Measurements from ENCODE around the gene NACC1. TPM values are rescaled to one million over a fixed set of nuclear protein-coding genes. Genes with fewer than 3 reads are reported as not detected.

The NACC1 gene
- total and polyA plus RNA-seq, 12 donors = 12.4 to 67.0 (median 40.1) TPM

DNA sequence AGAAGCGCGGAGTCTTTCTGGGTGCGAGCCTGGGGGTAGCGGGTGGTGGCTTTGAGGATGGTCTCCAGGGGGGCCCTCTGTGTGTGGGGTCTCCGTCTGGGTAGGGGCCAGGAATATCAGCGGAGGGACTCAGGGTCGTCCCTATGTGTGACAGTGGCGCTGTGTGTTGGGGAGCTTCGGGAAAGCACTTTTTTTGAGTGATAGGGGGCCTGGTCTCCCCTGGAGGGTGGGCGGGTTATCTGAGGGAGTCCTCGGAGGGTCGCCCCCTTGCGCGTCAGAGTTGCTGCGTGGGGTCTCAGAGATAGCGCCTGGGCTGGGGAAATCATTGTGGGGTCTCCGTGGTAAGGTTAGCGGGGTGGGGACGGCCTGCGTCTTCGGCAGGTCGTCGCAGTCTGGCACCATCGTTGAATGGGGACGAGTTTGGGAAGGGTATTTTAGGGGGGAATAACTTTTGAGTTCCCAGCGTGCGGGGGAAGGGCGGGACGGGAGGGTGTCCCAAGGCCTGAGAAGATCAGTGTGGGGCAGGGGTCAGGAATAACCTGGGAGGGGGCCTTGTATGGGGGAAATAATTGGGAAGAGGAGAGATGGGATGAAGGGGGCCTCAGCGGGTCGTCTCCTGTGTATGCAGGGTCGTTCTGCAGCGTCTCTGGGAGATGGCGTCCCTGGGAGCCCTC lies 33.0 kb downstream of the NACC1 start:
- intact Hi-C loops (cut with DNase I) = no loop called here
- no peaks in the 10 kb centered on the region for H3K36me3 ChIP-seq (replicated peaks in 1 of 2)
- H3K4me1 ChIP-seq (replicated peaks in 1 of 2) = peaks cover 23 to 34% of the 10 kb centered on the region in 2 donors
- H3K4me3 ChIP-seq = peak overlapping the region; percentile 44 to 88 (median 69)
- WGBS, 4 donors = 0 to 2% (median 0%) methylated on average over 22 to 34 of the region's 34 CpGs
- peak overlapping the region; percentile 97 to 100 (median 98) for H3K27ac ChIP-seq
- no peaks in the 10 kb centered on the region for H3K27me3 ChIP-seq
- peak; percentile 44 to 77 (median 58) for DNase-seq
- H3K9me3 ChIP-seq (replicated peaks in 1 of 3) = no peaks in the 10 kb centered on the region
- TF ChIP-seq, protein P1, sequence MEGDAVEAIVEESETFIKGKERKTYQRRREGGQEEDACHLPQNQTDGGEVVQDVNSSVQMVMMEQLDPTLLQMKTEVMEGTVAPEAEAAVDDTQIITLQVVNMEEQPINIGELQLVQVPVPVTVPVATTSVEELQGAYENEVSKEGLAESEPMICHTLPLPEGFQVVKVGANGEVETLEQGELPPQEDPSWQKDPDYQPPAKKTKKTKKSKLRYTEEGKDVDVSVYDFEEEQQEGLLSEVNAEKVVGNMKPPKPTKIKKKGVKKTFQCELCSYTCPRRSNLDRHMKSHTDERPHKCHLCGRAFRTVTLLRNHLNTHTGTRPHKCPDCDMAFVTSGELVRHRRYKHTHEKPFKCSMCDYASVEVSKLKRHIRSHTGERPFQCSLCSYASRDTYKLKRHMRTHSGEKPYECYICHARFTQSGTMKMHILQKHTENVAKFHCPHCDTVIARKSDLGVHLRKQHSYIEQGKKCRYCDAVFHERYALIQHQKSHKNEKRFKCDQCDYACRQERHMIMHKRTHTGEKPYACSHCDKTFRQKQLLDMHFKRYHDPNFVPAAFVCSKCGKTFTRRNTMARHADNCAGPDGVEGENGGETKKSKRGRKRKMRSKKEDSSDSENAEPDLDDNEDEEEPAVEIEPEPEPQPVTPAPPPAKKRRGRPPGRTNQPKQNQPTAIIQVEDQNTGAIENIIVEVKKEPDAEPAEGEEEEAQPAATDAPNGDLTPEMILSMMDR (IDR thresholded peaks at IDR 0.05) = no peak
- no peak for TF ChIP-seq POLR2A (IDR thresholded peaks at IDR 0.05)

- Histone ChIP-seq H3K27ac (peak overlapping the region; percentile 98 to 100 (median 98)), H3K4me3 (peak overlapping the region; percentile 35 to 88 (median 60)), H3K27me3 (no peaks in the 10 kb centered on the region), H3K9me3 (replicated peaks in 1 of 3) (no peaks in the 10 kb centered on the region), H3K36me3 (replicated peaks in 1 of 2) (no peaks in the 10 kb centered on the region), H3K4me1 (replicated peaks in 1 of 2) (peaks cover 23 to 41% of the 10 kb centered on the region in 2 donors)
- intact Hi-C loops (cut with DNase I) = no loop called here
- 0 to 2% (median 1%) methylated on average over 10 to 71 of the region's 71 CpGs for WGBS, 4 donors
- TF ChIP-seq, protein P1 (IDR thresholded peaks at IDR 0.05) = peak in 2 of 6 experiments; percentile 1 to 10
- TF ChIP-seq POLR2A (IDR thresholded peaks at IDR 0.05) = peak; percentile 98 to 99
- DNase-seq = peak; percentile 97 to 99 (median 98)
These were observed 33.7 kb downstream of the NACC1 start for GRCh38 chr19:13151605-13152355.

- Histone ChIP-seq H3K27me3 (no peaks in the 10 kb centered on the region), H3K9me3 (replicated peaks in 1 of 3) (no peaks in the 10 kb centered on the region), H3K4me1 (replicated peaks in 1 of 2) (peaks cover 23 to 42% of the 10 kb centered on the region in 2 donors), H3K36me3 (replicated peaks in 1 of 2) (no peaks in the 10 kb centered on the region), H3K27ac (peak overlapping the region; percentile 97 to 99 (median 98)), H3K4me3 (peak overlapping the region; percentile 35 to 88 (median 53))
- no peak for DNase-seq
- TF ChIP-seq, protein P1 (IDR thresholded peaks at IDR 0.05) = no peak
- TF ChIP-seq POLR2A (IDR thresholded peaks at IDR 0.05) = peak in 1 of 2 donors; percentile 4
- intact Hi-C loops (cut with DNase I) = no loop called here
- 0 to 1% (median 1%) methylated on average over 11 to 25 of the region's 25 CpGs for WGBS, 4 donors
These were observed 34.4 kb downstream of the NACC1 start for GRCh38 chr19:13152356-13152973.

All from adrenal gland (tissue), 12 donors.